HG03095 (cell line): Measurements from ENCODE around the gene KRT3.

Source experiments
- ATAC-seq: cut with Tn5 transposase; IDR thresholded peaks from one replicate; pipeline ENCODE4 v1.9.1; 2021; ENCODE audit warnings: moderate library complexity; ENCODE audit not compliant: unreplicated experiment

Gene KRT3

GRCh38 chr12:52815161-52815560 is 19.2 kb upstream of the KRT3 start:
- no peak for ATAC-seq

- no peak for ATAC-seq
These were observed 18.8 kb upstream of the KRT3 start for GRCh38 chr12:52814710-52815155.

GRCh38 chr12:52813885-52814709 is 18.2 kb upstream of the KRT3 start, which contains the start of gene KRT4:
KRT4 (minus strand) TSS chr12:52814116; CDS start chr12:52814058, 58 bp downstream.
- no peak for ATAC-seq

GRCh38 chr12:52813203-52813819 is 17.4 kb upstream of the KRT3 start:
- ATAC-seq = no peak

GRCh38 chr12:52812749-52813148 is 16.8 kb upstream of the KRT3 start:
- ATAC-seq = no peak

GRCh38 chr12:52812073-52812400 is 16.1 kb upstream of the KRT3 start:
- ATAC-seq = no peak

- ATAC-seq = no peak
These were observed 15.5 kb upstream of the KRT3 start for GRCh38 chr12:52811191-52812072.

- no peak for ATAC-seq
These were observed 14.6 kb upstream of the KRT3 start for GRCh38 chr12:52810554-52810953.

- no peak for ATAC-seq
These were observed 13.2 kb upstream of the KRT3 start for GRCh38 chr12:52809166-52809565.

GRCh38 chr12:52808573-52809160 is 12.8 kb upstream of the KRT3 start:
- ATAC-seq = no peak

GRCh38 chr12:52807544-52808470 is 11.9 kb upstream of the KRT3 start:
- ATAC-seq = no peak

- ATAC-seq = no peak
These were observed 11.1 kb upstream of the KRT3 start for GRCh38 chr12:52806821-52807543.

GRCh38 chr12:52806169-52806811 is 10.4 kb upstream of the KRT3 start:
- ATAC-seq = no peak

- ATAC-seq = no peak
These were observed 9.8 kb upstream of the KRT3 start for GRCh38 chr12:52805739-52806138.

GRCh38 chr12:52805000-52805399 is 9.1 kb upstream of the KRT3 start:
- no peak for ATAC-seq

- ATAC-seq = no peak
These were observed 6.5 kb upstream of the KRT3 start for GRCh38 chr12:52802442-52802841.

- ATAC-seq = no peak
These were observed 5.9 kb upstream of the KRT3 start for GRCh38 chr12:52801773-52802172.

- no peak for ATAC-seq
These were observed 4.5 kb upstream of the KRT3 start for GRCh38 chr12:52800259-52800917.
